Fibroblast of lung (primary cell): ENCODE data around the gene OPN4. TPM values are rescaled to one million over a fixed set of nuclear protein-coding genes. Genes with fewer than 3 reads are reported as not detected.
A peak's percentile ranks its signal among the peaks of the same experiment; 100 is the strongest.

Experiments used
- DNase-seq, 2 donors: peaks; one replicate each; pipeline versions ENCODE4 v3.0.0 to v3.0.0-alpha.2; 2010; ENCODE audit warnings: low read depth in 2 of 2
- H2AFZ ChIP-seq: 2 replicates; pipeline ENCODE4 v1.5.1; 2012; ENCODE audit warnings: low read length, control low read depth, inconsistent platforms
- H3K27ac ChIP-seq: 2 replicates; pipeline ENCODE4 v1.5.1; 2011; ENCODE audit warnings: low read length, control low read depth; ENCODE audit not compliant: insufficient read depth
- H3K27me3 ChIP-seq: 2 replicates; pipeline ENCODE4 v1.5.1; 2011; ENCODE audit warnings: mild to moderate bottlenecking, low read length; ENCODE audit not compliant: control insufficient read depth, insufficient read depth
- H3K36me3 ChIP-seq: 2 replicates; pipeline ENCODE4 v1.5.1; 2011; ENCODE audit warnings: low read length; ENCODE audit not compliant: control insufficient read depth, insufficient read depth
- H3K4me1 ChIP-seq: 2 replicates; pipeline ENCODE4 v1.5.1; 2011; ENCODE audit warnings: low read length; ENCODE audit not compliant: control insufficient read depth, insufficient read depth; ENCODE audit errors: extremely low read depth
- H3K4me2 ChIP-seq: 2 replicates; pipeline ENCODE4 v1.5.1; 2011; ENCODE audit warnings: low read length, control low read depth; ENCODE audit not compliant: insufficient read depth; ENCODE audit errors: extremely low read depth
- H3K4me3 ChIP-seq, 4 experiments: fragments of 200-600 bp in 1 of 4; sonication (generic) in 1 of 4; replicated peaks in 1 of 4; 2 replicates each; pipeline ENCODE4 v1.5.1; 2011 to 2016; ENCODE audit warnings: low read length in 4 of 4, low read depth in 3 of 4, mild to moderate bottlenecking in 3 of 4, control low read depth in 2 of 4, inconsistent platforms in 1 of 4, mixed read lengths in 1 of 4; ENCODE audit not compliant: insufficient read depth in 1 of 4; ENCODE audit errors: control extremely low read depth in 1 of 4
- H3K79me2 ChIP-seq: 2 replicates; pipeline ENCODE4 v1.5.1; 2012; ENCODE audit warnings: mild to moderate bottlenecking, low read length, inconsistent platforms; ENCODE audit not compliant: control insufficient read depth, insufficient read depth
- H3K9ac ChIP-seq: 2 replicates; pipeline ENCODE4 v1.5.1; 2011; ENCODE audit warnings: mild to moderate bottlenecking, low read length, control low read depth; ENCODE audit not compliant: insufficient read depth
- H3K9me3 ChIP-seq: 2 replicates; pipeline ENCODE4 v1.5.1; 2012; ENCODE audit warnings: low read depth, low read length; ENCODE audit not compliant: control insufficient read depth, insufficient read depth
- H4K20me1 ChIP-seq: 2 replicates; pipeline ENCODE4 v1.5.1; 2011; ENCODE audit warnings: low read length; ENCODE audit not compliant: control insufficient read depth, insufficient read depth; ENCODE audit errors: extremely low read depth
- CTCF ChIP-seq, 2 donors: IDR thresholded peaks in 1 of 2; conservative IDR thresholded peaks in 1 of 2; 1 replicate in 1 of 2; 2 replicates in 1 of 2; pipeline ENCODE4 v1.5.1; 2011 to 2012; ENCODE audit warnings: low read length in 2 of 2, control low read depth in 1 of 2, inconsistent platforms in 1 of 2, low read depth in 1 of 2, mild to moderate bottlenecking in 1 of 2
- EZH2 ChIP-seq: IDR thresholded peaks from 2 replicates; pipeline ENCODE4 v1.5.1; 2012; ENCODE audit warnings: low read length, control low read depth, mild to moderate bottlenecking; ENCODE audit errors: missing control alignments
- polyA plus RNA-seq, 2 donors: library from polyadenylated mRNA; depleted of rRNA in 1 of 2; stranded (reverse) in 1 of 2; unstranded in 1 of 2; fragments of >200 nt; gene quantifications; 2 replicates each; pipeline ENCODE4 v1.2.1, GENCODE V29; 2011 to 2012; ENCODE audit warnings: missing spikeins in 1 of 2
- total RNA-seq: library from RNA; depleted of rRNA; stranded (reverse); fragments of >200 nt; gene quantifications from 2 replicates; pipeline ENCODE4 v1.2.1, GENCODE V29; 2014

OPN4 gene
- total and polyA plus RNA-seq, 2 donors (not counting 1 experiment from before 2014, with no cell fraction given): not detected

- TF ChIP-seq EZH2 (no peak), CTCF (conservative IDR thresholded peaks at IDR 0.05 in 1 of 2, IDR thresholded peaks at IDR 0.05 in 1 of 2; ENCODE audit: low read depth in 1 of 2, low read length in 2 of 2) (no peak)
- no peak overlapping the region for H3K9ac ChIP-seq
- no peaks in the 10 kb centered on the region for H4K20me1 ChIP-seq
- H3K36me3 ChIP-seq: no peaks in the 10 kb centered on the region
- H3K4me2 ChIP-seq: no peak overlapping the region
- H2AFZ ChIP-seq: no peak overlapping the region
- H3K4me1 ChIP-seq: no peaks in the 10 kb centered on the region
- H3K4me3 ChIP-seq: no peak overlapping the region
- no peaks in the 10 kb centered on the region for H3K27me3 ChIP-seq
- peak in 1 of 2 donors; percentile 28 for DNase-seq
- no peak overlapping the region for H3K27ac ChIP-seq
- no peaks in the 10 kb centered on the region for H3K79me2 ChIP-seq
- no peaks in the 10 kb centered on the region for H3K9me3 ChIP-seq
Measured at GRCh38 chr10:86630079-86630478, 24.3 kb upstream of the OPN4 start.

GRCh38 chr10:86632009-86632800 is 22.1 kb upstream of the OPN4 start:
- H3K4me2 ChIP-seq: peak overlapping the region; percentile 51
- H3K9me3 ChIP-seq: no peaks in the 10 kb centered on the region
- peak overlapping the region; percentile 21 for H3K9ac ChIP-seq
- no peaks in the 10 kb centered on the region for H3K36me3 ChIP-seq
- H3K27me3 ChIP-seq: no peaks in the 10 kb centered on the region
- H3K79me2 ChIP-seq: no peaks in the 10 kb centered on the region
- DNase-seq: peak; percentile 20 to 29
- TF ChIP-seq EZH2 (no peak), CTCF (conservative IDR thresholded peaks at IDR 0.05 in 1 of 2, IDR thresholded peaks at IDR 0.05 in 1 of 2; ENCODE audit: low read depth in 1 of 2, low read length in 2 of 2) (no peak)
- peak overlapping the region; percentile 40 for H2AFZ ChIP-seq
- no peaks in the 10 kb centered on the region for H4K20me1 ChIP-seq
- H3K27ac ChIP-seq: no peak overlapping the region
- peak overlapping the region in 3 of 4 experiments; percentile 12 to 36 (median 18) for H3K4me3 ChIP-seq
- H3K4me1 ChIP-seq: no peaks in the 10 kb centered on the region

- H3K9ac ChIP-seq: no peak overlapping the region
- H3K27me3 ChIP-seq: no peaks in the 10 kb centered on the region
- no peak for TF ChIP-seq EZH2
- TF ChIP-seq CTCF (conservative IDR thresholded peaks at IDR 0.05 in 1 of 2, IDR thresholded peaks at IDR 0.05 in 1 of 2; ENCODE audit: low read depth in 1 of 2, low read length in 2 of 2): no peak
- H3K4me1 ChIP-seq: no peaks in the 10 kb centered on the region
- H4K20me1 ChIP-seq: no peaks in the 10 kb centered on the region
- H3K36me3 ChIP-seq: no peaks in the 10 kb centered on the region
- H3K27ac ChIP-seq: no peak overlapping the region
- no peaks in the 10 kb centered on the region for H3K9me3 ChIP-seq
- no peak overlapping the region for H3K4me3 ChIP-seq
- no peak overlapping the region for H2AFZ ChIP-seq
- H3K79me2 ChIP-seq: no peaks in the 10 kb centered on the region
- DNase-seq: no peak
- H3K4me2 ChIP-seq: no peak overlapping the region
Measured at GRCh38 chr10:86632951-86633350, 21.4 kb upstream of the OPN4 start.
